ENCODE measurements around the gene NAA10.

DNA sequence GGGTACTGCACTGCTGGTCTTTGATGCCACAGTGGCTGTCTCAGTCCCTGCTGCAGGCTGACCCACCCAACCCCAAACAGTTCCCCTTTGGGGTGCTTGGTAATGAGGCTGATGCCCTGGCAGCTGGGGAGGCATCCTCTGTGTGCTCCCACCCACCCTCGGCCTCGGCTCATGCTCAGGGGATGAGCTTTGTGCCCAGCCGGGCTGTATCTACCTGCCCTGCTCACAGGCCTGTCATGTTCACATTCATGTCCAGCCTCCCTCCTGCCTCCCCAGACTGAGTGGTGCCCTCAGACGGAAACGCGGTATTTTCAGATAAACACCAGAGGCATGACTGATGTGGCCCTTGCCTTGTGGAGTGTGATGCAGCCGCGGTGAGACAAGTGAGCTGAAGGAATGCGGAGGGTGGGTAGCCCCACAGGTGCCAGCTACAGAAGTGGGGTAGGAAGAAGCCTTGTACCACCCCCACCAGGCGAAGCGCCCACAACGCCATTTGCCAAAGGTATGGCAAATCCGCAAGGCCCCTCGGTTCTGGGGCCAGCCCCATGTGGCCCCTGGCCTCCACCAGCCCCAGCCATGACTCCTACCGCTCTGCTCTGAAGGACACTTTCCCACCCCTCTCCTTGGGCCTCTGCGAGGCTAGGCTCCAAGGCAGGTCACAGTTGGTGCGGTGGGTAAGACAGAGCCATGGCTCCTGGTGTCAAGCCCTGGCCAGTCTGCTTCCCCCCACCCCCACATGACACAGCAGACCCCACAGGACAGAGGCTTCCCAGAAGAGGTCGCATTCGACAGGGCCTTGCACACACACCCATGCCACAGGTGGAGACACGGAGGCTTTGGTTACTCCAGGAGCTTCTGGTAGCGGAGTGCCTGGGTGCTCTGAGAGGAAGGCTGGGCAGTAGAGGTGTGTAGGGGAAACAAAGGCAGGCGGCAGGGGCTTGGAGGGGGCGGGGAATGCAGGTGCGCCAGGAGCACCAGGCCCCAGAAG lies 11.4 kb upstream of the NAA10 start:
- TF ChIP-seq, protein P1, sequence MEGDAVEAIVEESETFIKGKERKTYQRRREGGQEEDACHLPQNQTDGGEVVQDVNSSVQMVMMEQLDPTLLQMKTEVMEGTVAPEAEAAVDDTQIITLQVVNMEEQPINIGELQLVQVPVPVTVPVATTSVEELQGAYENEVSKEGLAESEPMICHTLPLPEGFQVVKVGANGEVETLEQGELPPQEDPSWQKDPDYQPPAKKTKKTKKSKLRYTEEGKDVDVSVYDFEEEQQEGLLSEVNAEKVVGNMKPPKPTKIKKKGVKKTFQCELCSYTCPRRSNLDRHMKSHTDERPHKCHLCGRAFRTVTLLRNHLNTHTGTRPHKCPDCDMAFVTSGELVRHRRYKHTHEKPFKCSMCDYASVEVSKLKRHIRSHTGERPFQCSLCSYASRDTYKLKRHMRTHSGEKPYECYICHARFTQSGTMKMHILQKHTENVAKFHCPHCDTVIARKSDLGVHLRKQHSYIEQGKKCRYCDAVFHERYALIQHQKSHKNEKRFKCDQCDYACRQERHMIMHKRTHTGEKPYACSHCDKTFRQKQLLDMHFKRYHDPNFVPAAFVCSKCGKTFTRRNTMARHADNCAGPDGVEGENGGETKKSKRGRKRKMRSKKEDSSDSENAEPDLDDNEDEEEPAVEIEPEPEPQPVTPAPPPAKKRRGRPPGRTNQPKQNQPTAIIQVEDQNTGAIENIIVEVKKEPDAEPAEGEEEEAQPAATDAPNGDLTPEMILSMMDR (IDR thresholded peaks at IDR 0.05) = no peak
- no peak for TF ChIP-seq POLR2AphosphoS5 (IDR thresholded peaks at IDR 0.05)

Data from breast epithelium (tissue), 3 donors.